OCI-LY7 (cell line): ENCODE results near the gene SLFN12L. TPM values are rescaled to one million over a fixed set of nuclear protein-coding genes. Genes with fewer than 3 reads are reported as not detected.
A peak's percentile ranks its signal among the peaks of the same experiment; 100 is the strongest.

ENCODE experiments used
- BruUV-seq: library from RNA; stranded (reverse); fragments of 400-500 nt; replicated peaks from 2 replicates; lab custom pipeline; 2021; lab: Mats Ljungman, UMichigan
- CTCF ChIA-PET: fragments of 300-600 bp; sonication (Branson Sonifier 250); formaldehyde crosslinking; loops from one replicate; lab custom pipeline; 2022; ENCODE audit warnings: antibody characterized with exemption; ENCODE audit not compliant: unreplicated experiment; lab: Charles Lee
- POLR2A ChIA-PET: fragments of 300-600 bp; sonication (Branson Sonifier 250); formaldehyde crosslinking; loops from one replicate; lab custom pipeline; 2022; ENCODE audit warnings: antibody characterized with exemption; lab: Charles Lee
- DNase-seq: peaks from one replicate; pipeline ENCODE4 v3.0.0-alpha.2; 2015; ENCODE audit warnings: low spot score
- H2AFZ ChIP-seq: fragments of 200-600 bp; sonication (generic), shearing (Covaris generic); 2 replicates; pipeline ENCODE4 v1.6.1; 2014; ENCODE audit warnings: mild to moderate bottlenecking, antibody characterized with exemption, low read length, moderate library complexity
- H3K27ac ChIP-seq: fragments of 200-600 bp; sonication (generic); 2 replicates; pipeline ENCODE4 v1.5.1; 2014; ENCODE audit warnings: mixed run types, low read depth, mild to moderate bottlenecking, moderate library complexity, low read length, inconsistent platforms; ENCODE audit not compliant: poor library complexity, severe bottlenecking
- H3K36me3 ChIP-seq: fragments of 200-600 bp; sonication (generic); 2 replicates; pipeline ENCODE4 v1.6.1; 2014; ENCODE audit warnings: mild to moderate bottlenecking, antibody characterized with exemption, low read length, moderate library complexity, mixed read lengths; ENCODE audit not compliant: insufficient read depth
- H3K4me1 ChIP-seq: fragments of 200-600 bp; sonication (generic); 2 replicates; pipeline ENCODE4 v1.5.1; 2014; ENCODE audit warnings: mild to moderate bottlenecking, low read length; ENCODE audit not compliant: insufficient read depth, poor library complexity, severe bottlenecking
- H3K4me2 ChIP-seq: fragments of 200-600 bp; sonication (generic); 2 replicates; pipeline ENCODE4 v1.6.1; 2014; ENCODE audit warnings: mild to moderate bottlenecking, low read length
- H3K4me3 ChIP-seq: fragments of 200-600 bp; sonication (generic); 2 replicates; pipeline ENCODE4 v1.5.1; 2014; ENCODE audit warnings: mild to moderate bottlenecking, low read depth, low read length; ENCODE audit not compliant: poor library complexity, severe bottlenecking
- H3K79me2 ChIP-seq: fragments of 200-600 bp; sonication (generic); 2 replicates; pipeline ENCODE4 v1.6.1; 2016; ENCODE audit warnings: low read depth, mild to moderate bottlenecking, low read length, moderate library complexity, mixed read lengths; ENCODE audit not compliant: insufficient read depth
- H3K9me2 ChIP-seq: fragments of 200-600 bp; sonication (generic); 2 replicates; pipeline ENCODE4 v1.6.1; 2016; ENCODE audit warnings: mild to moderate bottlenecking, low read length, mixed read lengths; ENCODE audit not compliant: insufficient read depth
- H3K9me3 ChIP-seq: fragments of 200-600 bp; sonication (generic); 2 replicates; pipeline ENCODE4 v1.6.1; 2014; ENCODE audit warnings: mild to moderate bottlenecking, mixed run types, low read length, mixed read lengths
- H4K20me1 ChIP-seq: fragments of 200-600 bp; sonication (generic); 2 replicates; pipeline ENCODE4 v1.6.1; 2014; ENCODE audit warnings: mild to moderate bottlenecking, antibody characterized with exemption, low read length, moderate library complexity, mixed read lengths; ENCODE audit not compliant: insufficient read depth
- CTCF ChIP-seq: fragments of 200-600 bp; sonication (generic); conservative IDR thresholded peaks from 2 replicates; pipeline ENCODE4 v1.5.1; 2014; ENCODE audit warnings: mild to moderate bottlenecking, antibody characterized with exemption, low read length, moderate library complexity, mixed read lengths
- EZH2phosphoT487 ChIP-seq: fragments of 200-600 bp; sonication (generic); IDR thresholded peaks from 2 replicates; pipeline ENCODE4 v1.6.1; 2018; ENCODE audit warnings: low read depth, borderline replicate concordance, mild to moderate bottlenecking, mixed run types, antibody characterized with exemption, low read length, moderate library complexity, mixed read lengths
- intact Hi-C: fragments of 100-400 bp; cut with micrococcal nuclease; formaldehyde crosslinking; loops from one replicate; pipeline ENCODE4 v1.10.0; 2022; ENCODE audit not compliant: unreplicated experiment
- total RNA-seq, 2 experiments: library from RNA; depleted of rRNA in 1 of 2; stranded (reverse); fragments of >200 nt in 1 of 2; shearing (Covaris generic) in 1 of 2; gene quantifications; 2 replicates each; pipeline ENCODE4 v1.2.3, GENCODE V29; 2014 to 2022

Gene SLFN12L
- total RNA-seq, 2 experiments from 2014 or later, result not detected

GRCh38 chr17:35555691-35556090 lies 18.2 kb upstream of the SLFN12L start:
- Histone ChIP-seq H3K36me3 (no peaks in the 10 kb centered on the region), H4K20me1 (no peaks in the 10 kb centered on the region), H3K4me3 (no peak overlapping the region), H2AFZ (no peak overlapping the region), H3K4me1 (no peaks in the 10 kb centered on the region), H3K79me2 (no peaks in the 10 kb centered on the region), H3K9me3 (no peaks in the 10 kb centered on the region), H3K9me2 (no peaks in the 10 kb centered on the region), H3K4me2 (no peak overlapping the region), H3K27ac (no peak overlapping the region)
- no peak for DNase-seq
- POLR2A ChIA-PET, result no interaction called here
- BruUV-seq, result no TSS peak
- intact Hi-C loops, result loop anchor here (1.0 kb wide), 1 partner anchor 192 kb away; no protein-coding TSS in a partner anchor
- TF ChIP-seq EZH2phosphoT487 (no peak), CTCF (peak; percentile 63)
- CTCF ChIA-PET, result no interaction called here

- H3K4me2 ChIP-seq, result no peak overlapping the region
- H4K20me1 ChIP-seq, result no peaks in the 10 kb centered on the region
- ChIA-PET POLR2A (no interaction called here), CTCF (no interaction called here)
- H2AFZ ChIP-seq, result no peak overlapping the region
- H3K4me3 ChIP-seq, result no peak overlapping the region
- no peaks in the 10 kb centered on the region for H3K9me3 ChIP-seq
- no peaks in the 10 kb centered on the region for H3K4me1 ChIP-seq
- H3K27ac ChIP-seq, result no peak overlapping the region
- intact Hi-C loops, result loop anchor here (1.0 kb wide), 1 partner anchor 193 kb away; no protein-coding TSS in a partner anchor
- TF ChIP-seq EZH2phosphoT487 (no peak), CTCF (no peak)
- no TSS peak for BruUV-seq
- H3K79me2 ChIP-seq, result no peaks in the 10 kb centered on the region
- H3K9me2 ChIP-seq, result no peaks in the 10 kb centered on the region
- DNase-seq, result no peak
- no peaks in the 10 kb centered on the region for H3K36me3 ChIP-seq
Observed at GRCh38 chr17:35554668-35555067, 17.2 kb upstream of the SLFN12L start.

- TF ChIP-seq EZH2phosphoT487, result no peak
- no peak for TF ChIP-seq CTCF
- no peaks in the 10 kb centered on the region for H4K20me1 ChIP-seq
- no peak overlapping the region for H3K27ac ChIP-seq
- no peaks in the 10 kb centered on the region for H3K9me3 ChIP-seq
- POLR2A ChIA-PET, result interaction anchor here (0.7 kb wide), 2 partner anchors 9 to 48 kb away, joined by 3 to 4 read pairs; no protein-coding TSS in a partner anchor
- no peak for DNase-seq
- H2AFZ ChIP-seq, result no peak overlapping the region
- H3K79me2 ChIP-seq, result no peaks in the 10 kb centered on the region
- no peaks in the 10 kb centered on the region for H3K4me1 ChIP-seq
- no peaks in the 10 kb centered on the region for H3K9me2 ChIP-seq
- CTCF ChIA-PET, result no interaction called here
- H3K4me2 ChIP-seq, result no peak overlapping the region
- H3K4me3 ChIP-seq, result no peak overlapping the region
- no peaks in the 10 kb centered on the region for H3K36me3 ChIP-seq
- intact Hi-C loops, result no loop called here
- no TSS peak for BruUV-seq
Observed at GRCh38 chr17:35553310-35553709, 15.8 kb upstream of the SLFN12L start.
